ENCODE measurements around the gene DNAJB11.

DNA sequence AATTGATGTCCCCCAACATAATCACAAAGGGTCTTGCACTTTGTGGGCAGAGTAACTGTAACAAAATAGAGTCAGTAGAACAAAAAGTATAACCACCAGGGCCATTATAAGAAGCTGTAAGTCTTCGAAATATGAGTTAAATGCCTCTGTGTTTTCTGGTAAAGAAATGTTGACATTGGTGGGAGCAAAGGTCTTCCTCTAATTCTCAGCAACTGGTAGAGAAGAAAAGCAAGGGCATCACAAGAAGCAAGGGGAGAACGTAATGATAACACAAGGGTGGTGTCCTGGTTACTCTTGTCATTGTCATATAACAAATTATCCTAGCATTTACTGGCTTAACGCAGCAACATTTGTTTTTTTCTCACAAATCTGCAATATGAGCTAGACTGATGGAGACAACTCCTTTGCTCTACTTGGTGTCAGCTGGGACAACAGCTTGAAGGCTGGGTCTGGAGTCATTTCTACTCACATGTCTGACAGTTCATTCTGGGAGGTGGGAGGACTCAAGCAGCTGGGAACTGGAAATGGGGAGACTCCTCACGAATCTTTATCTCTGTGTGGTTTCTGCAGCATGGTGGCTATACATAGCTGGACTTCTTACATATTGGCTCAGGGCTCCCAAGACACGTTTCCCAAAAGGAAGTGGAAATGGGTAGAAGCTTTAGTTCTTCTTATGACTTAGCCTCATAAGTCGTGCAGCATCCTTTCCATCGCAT is 20.2 kb downstream of the DNAJB11 start:
- TF ChIP-seq, protein P1, sequence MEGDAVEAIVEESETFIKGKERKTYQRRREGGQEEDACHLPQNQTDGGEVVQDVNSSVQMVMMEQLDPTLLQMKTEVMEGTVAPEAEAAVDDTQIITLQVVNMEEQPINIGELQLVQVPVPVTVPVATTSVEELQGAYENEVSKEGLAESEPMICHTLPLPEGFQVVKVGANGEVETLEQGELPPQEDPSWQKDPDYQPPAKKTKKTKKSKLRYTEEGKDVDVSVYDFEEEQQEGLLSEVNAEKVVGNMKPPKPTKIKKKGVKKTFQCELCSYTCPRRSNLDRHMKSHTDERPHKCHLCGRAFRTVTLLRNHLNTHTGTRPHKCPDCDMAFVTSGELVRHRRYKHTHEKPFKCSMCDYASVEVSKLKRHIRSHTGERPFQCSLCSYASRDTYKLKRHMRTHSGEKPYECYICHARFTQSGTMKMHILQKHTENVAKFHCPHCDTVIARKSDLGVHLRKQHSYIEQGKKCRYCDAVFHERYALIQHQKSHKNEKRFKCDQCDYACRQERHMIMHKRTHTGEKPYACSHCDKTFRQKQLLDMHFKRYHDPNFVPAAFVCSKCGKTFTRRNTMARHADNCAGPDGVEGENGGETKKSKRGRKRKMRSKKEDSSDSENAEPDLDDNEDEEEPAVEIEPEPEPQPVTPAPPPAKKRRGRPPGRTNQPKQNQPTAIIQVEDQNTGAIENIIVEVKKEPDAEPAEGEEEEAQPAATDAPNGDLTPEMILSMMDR (IDR thresholded peaks at IDR 0.05), result no peak
- TF ChIP-seq POLR2A (IDR thresholded peaks at IDR 0.05), result no peak

Measured in thyroid gland (tissue), 4 donors.